Panc1 (cell line): Measurements from ENCODE around the gene LRRC71.

Source experiments
- POLR2AphosphoS5 ChIP-seq: IDR thresholded peaks from 2 replicates; pipeline ENCODE4 v1.6.1; 2012; ENCODE audit warnings: mild to moderate bottlenecking, low read depth, low read length, moderate library complexity
- TF ChIP-seq, protein P1 (sequence below): fragments of 450-650 bp; IDR thresholded peaks from 2 replicates; pipeline ENCODE4 v1.5.1; 2017; ENCODE audit warnings: mild to moderate bottlenecking

DNA sequence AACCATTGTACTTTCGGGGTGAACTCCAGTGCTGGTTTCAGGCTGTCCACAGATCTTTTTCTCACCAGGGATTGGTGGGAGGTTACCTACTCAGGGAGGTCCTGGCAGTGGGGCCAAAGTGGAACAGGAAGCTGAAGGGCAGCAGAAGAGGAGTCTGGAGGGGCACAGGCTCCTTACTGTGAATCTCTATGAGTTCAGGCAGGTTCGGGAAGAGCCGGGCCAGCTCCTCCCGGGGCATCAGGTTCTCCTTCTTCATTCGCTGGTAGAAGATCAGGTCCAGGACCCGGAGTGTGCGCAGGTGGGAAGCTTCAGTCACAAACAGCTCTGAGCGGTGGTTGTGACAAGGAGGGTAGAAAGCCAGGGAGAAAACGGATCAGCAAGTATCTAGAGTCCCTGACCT is 26.7 kb downstream of the LRRC71 start:
- TF ChIP-seq, protein P1, sequence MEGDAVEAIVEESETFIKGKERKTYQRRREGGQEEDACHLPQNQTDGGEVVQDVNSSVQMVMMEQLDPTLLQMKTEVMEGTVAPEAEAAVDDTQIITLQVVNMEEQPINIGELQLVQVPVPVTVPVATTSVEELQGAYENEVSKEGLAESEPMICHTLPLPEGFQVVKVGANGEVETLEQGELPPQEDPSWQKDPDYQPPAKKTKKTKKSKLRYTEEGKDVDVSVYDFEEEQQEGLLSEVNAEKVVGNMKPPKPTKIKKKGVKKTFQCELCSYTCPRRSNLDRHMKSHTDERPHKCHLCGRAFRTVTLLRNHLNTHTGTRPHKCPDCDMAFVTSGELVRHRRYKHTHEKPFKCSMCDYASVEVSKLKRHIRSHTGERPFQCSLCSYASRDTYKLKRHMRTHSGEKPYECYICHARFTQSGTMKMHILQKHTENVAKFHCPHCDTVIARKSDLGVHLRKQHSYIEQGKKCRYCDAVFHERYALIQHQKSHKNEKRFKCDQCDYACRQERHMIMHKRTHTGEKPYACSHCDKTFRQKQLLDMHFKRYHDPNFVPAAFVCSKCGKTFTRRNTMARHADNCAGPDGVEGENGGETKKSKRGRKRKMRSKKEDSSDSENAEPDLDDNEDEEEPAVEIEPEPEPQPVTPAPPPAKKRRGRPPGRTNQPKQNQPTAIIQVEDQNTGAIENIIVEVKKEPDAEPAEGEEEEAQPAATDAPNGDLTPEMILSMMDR, result no peak
- no peak for TF ChIP-seq POLR2AphosphoS5
